ENCODE results near the gene MYOF.
"Not testable (repeated sequence)": the region's sequence is repeated elsewhere in the genome, so short reads cannot be mapped to it uniquely, and the experiment has no call there.

Gene MYOF

GRCh38 chr10:93454146-93454545, 28.0 kb downstream of the MYOF start:
- Histone ChIP-seq H3K9me3 (ENCODE audit: control insufficient read depth in 1 of 2, low read length in 2 of 2) (no peaks in the 10 kb centered on the region), H3K27me3 (ENCODE audit: low read depth, low read length) (no peaks in the 10 kb centered on the region), H3K27ac (ENCODE audit: low read length) (no peak overlapping the region), H3K4me1 (ENCODE audit: control insufficient read depth in 1 of 2, insufficient read depth in 2 of 2, low read length in 2 of 2) (peaks cover 4 to 14% of the 10 kb centered on the region in 2 donors), H3K4me3 (ENCODE audit: low read depth in 1 of 2, low read length in 2 of 2) (no peak overlapping the region), H3K36me3 (ENCODE audit: control insufficient read depth in 1 of 2, insufficient read depth in 2 of 2, low read length in 2 of 2) (peaks cover 18 to 32% of the 10 kb centered on the region in 2 donors)

GRCh38 chr10:93452143-93452542, 30.0 kb downstream of the MYOF start:
- Histone ChIP-seq H3K27ac (ENCODE audit: low read length) (no peak overlapping the region), H3K4me3 (ENCODE audit: low read depth in 1 of 2, low read length in 2 of 2) (no peak overlapping the region), H3K9me3 (ENCODE audit: control insufficient read depth in 1 of 2, low read length in 2 of 2) (no peaks in the 10 kb centered on the region), H3K4me1 (ENCODE audit: control insufficient read depth in 1 of 2, insufficient read depth in 2 of 2, low read length in 2 of 2) (peaks cover 0 to 2% of the 10 kb centered on the region in 2 donors), H3K27me3 (ENCODE audit: low read depth, low read length) (no peaks in the 10 kb centered on the region), H3K36me3 (ENCODE audit: control insufficient read depth in 1 of 2, insufficient read depth in 2 of 2, low read length in 2 of 2) (peaks cover 20 to 38% of the 10 kb centered on the region in 2 donors)

GRCh38 chr10:93451244-93451947, 30.7 kb downstream of the MYOF start:
- peaks cover 20 to 39% of the 10 kb centered on the region in 2 donors for H3K36me3 ChIP-seq (ENCODE audit: control insufficient read depth in 1 of 2, insufficient read depth in 2 of 2, low read length in 2 of 2)
- no peaks in the 10 kb centered on the region for H3K27me3 ChIP-seq (ENCODE audit: low read depth, low read length)
- H3K27ac ChIP-seq (ENCODE audit: low read length): no peak overlapping the region
- peaks cover under 1 to 1% of the 10 kb centered on the region in 2 donors for H3K4me1 ChIP-seq (ENCODE audit: control insufficient read depth in 1 of 2, insufficient read depth in 2 of 2, low read length in 2 of 2)
- no peak overlapping the region for H3K4me3 ChIP-seq (ENCODE audit: low read depth in 1 of 2, low read length in 2 of 2)
- no peaks in the 10 kb centered on the region for H3K9me3 ChIP-seq (ENCODE audit: control insufficient read depth in 1 of 2, low read length in 2 of 2)

DNA sequence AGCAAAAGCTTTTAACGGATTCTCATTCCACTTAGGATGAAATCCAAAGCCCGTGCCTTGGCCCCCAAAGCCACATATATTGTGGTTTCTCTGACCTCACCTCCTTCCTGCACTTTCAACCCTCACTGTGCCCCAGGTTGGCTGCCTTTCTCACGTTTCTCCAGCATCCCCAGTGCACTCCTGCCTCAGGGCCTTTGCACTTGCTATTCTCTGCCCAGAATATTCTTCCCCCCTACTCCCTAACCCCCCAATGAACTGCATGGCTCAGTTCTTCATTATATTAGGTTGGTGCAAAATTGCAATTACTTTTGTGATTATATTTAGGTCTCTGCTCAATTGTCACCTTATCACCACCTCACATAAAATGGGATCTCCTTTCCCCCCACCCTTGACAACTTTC, 34.2 kb downstream of the MYOF start:
- Histone ChIP-seq H3K36me3 (ENCODE audit: control insufficient read depth in 1 of 2, insufficient read depth in 2 of 2, low read length in 2 of 2) (peaks cover 29 to 30% of the 10 kb centered on the region in 2 donors), H3K27me3 (ENCODE audit: low read depth, low read length) (no peaks in the 10 kb centered on the region), H3K9me3 (ENCODE audit: control insufficient read depth in 1 of 2, low read length in 2 of 2) (no peaks in the 10 kb centered on the region), H3K27ac (ENCODE audit: low read length) (no peak overlapping the region), H3K4me1 (ENCODE audit: control insufficient read depth in 1 of 2, insufficient read depth in 2 of 2, low read length in 2 of 2) (peaks cover 27 to 31% of the 10 kb centered on the region in 2 donors), H3K4me3 (ENCODE audit: low read depth in 1 of 2, low read length in 2 of 2) (no peak overlapping the region)

- no peaks in the 10 kb centered on the region for H3K27me3 ChIP-seq (ENCODE audit: low read depth, low read length)
- no peak overlapping the region for H3K4me3 ChIP-seq (ENCODE audit: low read depth in 1 of 2, low read length in 2 of 2)
- no peaks in the 10 kb centered on the region for H3K9me3 ChIP-seq (ENCODE audit: control insufficient read depth in 1 of 2, low read length in 2 of 2)
- H3K36me3 ChIP-seq (ENCODE audit: control insufficient read depth in 1 of 2, insufficient read depth in 2 of 2, low read length in 2 of 2): peaks cover 29 to 30% of the 10 kb centered on the region in 2 donors
- H3K4me1 ChIP-seq (ENCODE audit: control insufficient read depth in 1 of 2, insufficient read depth in 2 of 2, low read length in 2 of 2): peaks cover 34 to 38% of the 10 kb centered on the region in 2 donors
- H3K27ac ChIP-seq (ENCODE audit: low read length): no peak overlapping the region
Measured at GRCh38 chr10:93447019-93447418, 35.1 kb downstream of the MYOF start.

- peak overlapping the region in 1 of 2 donors; percentile 22 for H3K4me3 ChIP-seq (ENCODE audit: low read depth in 1 of 2, low read length in 2 of 2)
- H3K27ac ChIP-seq (ENCODE audit: low read length): peak overlapping the region; percentile 85
- H3K4me1 ChIP-seq (ENCODE audit: control insufficient read depth in 1 of 2, insufficient read depth in 2 of 2, low read length in 2 of 2): peaks cover 35 to 38% of the 10 kb centered on the region in 2 donors
- H3K36me3 ChIP-seq (ENCODE audit: control insufficient read depth in 1 of 2, insufficient read depth in 2 of 2, low read length in 2 of 2): peaks cover 23 to 24% of the 10 kb centered on the region in 2 donors
- H3K27me3 ChIP-seq (ENCODE audit: low read depth, low read length): no peaks in the 10 kb centered on the region
- H3K9me3 ChIP-seq (ENCODE audit: control insufficient read depth in 1 of 2, low read length in 2 of 2): no peaks in the 10 kb centered on the region
Measured at GRCh38 chr10:93445978-93446720, 36.0 kb downstream of the MYOF start.

- H3K4me3 ChIP-seq (ENCODE audit: low read depth in 1 of 2, low read length in 2 of 2): peak overlapping the region; percentile 12 to 22
- peaks cover 35 to 38% of the 10 kb centered on the region in 2 donors for H3K4me1 ChIP-seq (ENCODE audit: control insufficient read depth in 1 of 2, insufficient read depth in 2 of 2, low read length in 2 of 2)
- peak overlapping the region; percentile 85 for H3K27ac ChIP-seq (ENCODE audit: low read length)
- no peaks in the 10 kb centered on the region for H3K27me3 ChIP-seq (ENCODE audit: low read depth, low read length)
- H3K9me3 ChIP-seq (ENCODE audit: control insufficient read depth in 1 of 2, low read length in 2 of 2): no peaks in the 10 kb centered on the region
- H3K36me3 ChIP-seq (ENCODE audit: control insufficient read depth in 1 of 2, insufficient read depth in 2 of 2, low read length in 2 of 2): peaks cover 15 to 17% of the 10 kb centered on the region in 2 donors
Measured at GRCh38 chr10:93445097-93445960, 36.8 kb downstream of the MYOF start.

GRCh38 chr10:93443481-93443880, 38.7 kb downstream of the MYOF start:
- Histone ChIP-seq H3K4me1 (ENCODE audit: control insufficient read depth in 1 of 2, insufficient read depth in 2 of 2, low read length in 2 of 2) (peaks cover 35 to 49% of the 10 kb centered on the region in 2 donors), H3K9me3 (ENCODE audit: control insufficient read depth in 1 of 2, low read length in 2 of 2) (no peaks in the 10 kb centered on the region), H3K4me3 (ENCODE audit: low read depth in 1 of 2, low read length in 2 of 2) (no peak overlapping the region), H3K27me3 (ENCODE audit: low read depth, low read length) (no peaks in the 10 kb centered on the region), H3K27ac (ENCODE audit: low read length) (peak overlapping the region; percentile 85), H3K36me3 (ENCODE audit: control insufficient read depth in 1 of 2, insufficient read depth in 2 of 2, low read length in 2 of 2) (peaks cover 10% of the 10 kb centered on the region in 2 donors)

GRCh38 chr10:93442721-93443120, 39.4 kb downstream of the MYOF start:
- Histone ChIP-seq H3K36me3 (ENCODE audit: control insufficient read depth in 1 of 2, insufficient read depth in 2 of 2, low read length in 2 of 2) (peaks cover 10% of the 10 kb centered on the region in 2 donors), H3K4me1 (ENCODE audit: control insufficient read depth in 1 of 2, insufficient read depth in 2 of 2, low read length in 2 of 2) (peaks cover 35 to 54% of the 10 kb centered on the region in 2 donors), H3K27ac (ENCODE audit: low read length) (peak overlapping the region; percentile 85)
- H3K27me3 ChIP-seq (ENCODE audit: low read depth, low read length); H3K4me3 ChIP-seq (ENCODE audit: low read depth in 1 of 2, low read length in 2 of 2); H3K9me3 ChIP-seq (ENCODE audit: control insufficient read depth in 1 of 2, low read length in 2 of 2): not testable (repeated sequence)

DNA sequence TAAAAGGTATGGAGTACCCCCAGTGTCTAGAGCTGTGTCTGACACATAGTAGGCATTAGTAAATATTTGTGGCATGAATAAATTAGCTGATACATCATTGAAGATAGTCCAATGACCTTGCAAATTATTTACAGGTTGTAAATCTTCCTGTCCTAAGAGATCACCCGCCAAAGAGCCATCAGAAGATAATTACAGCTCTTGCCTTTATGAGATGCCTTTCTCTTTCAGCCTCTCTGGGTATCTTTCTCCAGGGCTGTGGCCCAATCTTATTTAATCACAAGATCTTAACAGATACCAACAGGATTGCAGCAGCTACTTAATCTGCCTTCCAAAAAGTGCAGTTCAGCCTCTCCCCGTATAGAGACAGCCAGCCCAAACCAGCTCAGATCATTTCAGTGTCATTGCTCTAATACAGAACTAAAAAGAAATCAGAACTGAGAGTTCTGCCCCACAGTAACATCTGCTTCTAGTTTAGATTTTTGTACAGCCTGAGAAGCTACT, 41.5 kb downstream of the MYOF start:
- Histone ChIP-seq H3K4me1 (ENCODE audit: control insufficient read depth in 1 of 2, insufficient read depth in 2 of 2, low read length in 2 of 2) (peaks cover 30 to 46% of the 10 kb centered on the region in 2 donors), H3K9me3 (ENCODE audit: control insufficient read depth in 1 of 2, low read length in 2 of 2) (no peaks in the 10 kb centered on the region), H3K27me3 (ENCODE audit: low read depth, low read length) (no peaks in the 10 kb centered on the region), H3K27ac (ENCODE audit: low read length) (peak overlapping the region; percentile 89), H3K4me3 (ENCODE audit: low read depth in 1 of 2, low read length in 2 of 2) (no peak overlapping the region), H3K36me3 (ENCODE audit: control insufficient read depth in 1 of 2, insufficient read depth in 2 of 2, low read length in 2 of 2) (peaks cover 10 to 20% of the 10 kb centered on the region in 2 donors)
